Stimulated activated CD4-positive, alpha-beta T cell treated with anti-CD3 and anti-CD28 coated beads, TNF-alpha, amount 100 ng/mL, for 48 hours (primary cell): Measurements from ENCODE around the gene KRTAP17-1.
A peak's percentile ranks its signal among the peaks of the same experiment; 100 is the strongest.
"Not testable (repeated sequence)": the region's sequence is repeated elsewhere in the genome, so short reads cannot be mapped to it uniquely, and the experiment has no call there.

Experiments
- DNase-seq, 3 donors: peaks; one replicate each; pipeline ENCODE4 v3.0.0-alpha.2; 2020; ENCODE audit warnings: low read depth in 3 of 3

KRTAP17-1 gene, protein sequence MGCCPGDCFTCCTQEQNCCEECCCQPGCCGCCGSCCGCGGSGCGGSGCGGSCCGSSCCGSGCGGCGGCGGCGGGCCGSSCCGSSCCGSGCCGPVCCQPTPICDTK

DNA sequence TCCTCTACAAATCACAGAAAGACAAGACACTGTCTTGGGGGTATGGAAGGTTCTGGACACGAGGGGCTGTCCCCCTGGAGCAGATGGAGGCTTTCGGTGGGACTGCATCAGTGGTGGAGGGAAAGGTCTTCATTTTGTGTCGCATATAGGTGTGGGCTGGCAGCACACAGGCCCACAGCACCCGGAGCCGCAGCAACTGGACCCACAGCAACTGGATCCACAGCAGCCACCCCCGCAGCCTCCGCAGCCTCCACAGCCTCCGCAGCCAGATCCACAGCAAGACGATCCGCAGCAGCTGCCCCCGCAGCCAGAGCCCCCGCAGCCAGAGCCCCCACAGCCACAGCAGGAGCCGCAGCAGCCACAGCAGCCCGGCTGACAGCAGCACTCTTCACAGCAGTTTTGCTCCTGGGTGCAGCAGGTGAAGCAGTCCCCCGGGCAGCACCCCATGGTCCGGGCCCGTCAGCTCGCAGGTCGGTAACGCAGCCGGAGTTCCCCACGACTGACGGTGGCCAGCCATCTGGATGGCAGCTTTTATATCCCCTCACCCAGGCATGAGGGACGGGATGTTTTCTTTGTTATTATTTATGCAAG lies at the start of gene KRTAP17-1:
Gene KRTAP17-1 (minus strand): TSS at position 507 of the 591 bp plus-strand sequence. CDS start 60 bp downstream, at position 447.
- DNase-seq, result no peak

DNA sequence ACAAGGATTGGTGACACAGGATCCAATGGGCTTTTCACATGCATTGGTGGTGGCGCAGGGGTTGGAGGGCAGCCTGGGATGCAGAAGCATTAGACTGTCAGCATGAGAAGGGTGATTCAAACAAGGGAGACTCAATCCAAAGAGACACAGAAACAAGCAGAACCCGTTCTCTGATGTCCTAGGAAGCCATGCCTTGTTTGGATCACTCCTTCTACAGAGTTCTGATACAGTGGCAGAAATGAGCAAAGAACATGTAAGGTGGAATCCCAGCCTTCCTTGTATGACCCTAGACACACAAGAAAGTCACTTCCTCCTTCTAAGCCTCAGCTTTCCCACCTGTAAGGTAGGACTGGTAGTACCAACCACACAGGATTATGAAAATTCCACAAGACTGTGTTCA lies 48.4 kb upstream of the KRTAP17-1 start:
- no peak for DNase-seq

DNA sequence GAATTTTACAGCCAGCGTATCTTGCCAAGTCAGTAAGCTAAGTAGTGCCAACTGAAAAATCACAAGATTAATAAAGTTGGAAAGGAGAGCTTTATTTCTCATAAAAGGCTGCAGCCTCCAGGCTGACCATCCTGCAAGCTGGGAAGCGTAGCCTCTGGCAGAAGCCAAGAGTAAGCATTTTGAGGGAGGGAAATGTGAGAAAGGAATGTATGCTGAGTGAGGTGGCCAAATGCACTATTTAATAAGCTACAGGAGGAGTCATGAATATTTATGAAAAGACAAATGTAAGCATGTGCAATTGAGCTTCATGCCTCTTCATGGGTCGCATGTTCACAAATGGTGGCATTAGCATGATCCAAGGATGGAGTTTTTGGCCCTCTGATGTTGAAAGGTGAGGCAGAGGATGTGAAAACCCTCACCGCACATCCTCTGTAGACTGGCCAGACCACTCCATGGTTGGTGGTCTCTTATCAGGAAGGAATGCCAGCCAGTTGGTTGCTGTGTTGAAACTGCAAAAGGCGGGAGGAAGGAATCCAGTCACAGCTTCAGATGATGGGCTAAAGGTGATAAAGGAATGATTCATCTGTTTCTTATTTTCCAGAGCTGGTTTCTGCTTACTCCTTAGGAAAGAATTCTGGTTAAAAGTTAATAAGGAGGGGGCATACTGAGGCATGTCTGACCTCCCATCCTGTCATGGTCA lies 44.9 kb upstream of the KRTAP17-1 start:
- no peak for DNase-seq

DNA sequence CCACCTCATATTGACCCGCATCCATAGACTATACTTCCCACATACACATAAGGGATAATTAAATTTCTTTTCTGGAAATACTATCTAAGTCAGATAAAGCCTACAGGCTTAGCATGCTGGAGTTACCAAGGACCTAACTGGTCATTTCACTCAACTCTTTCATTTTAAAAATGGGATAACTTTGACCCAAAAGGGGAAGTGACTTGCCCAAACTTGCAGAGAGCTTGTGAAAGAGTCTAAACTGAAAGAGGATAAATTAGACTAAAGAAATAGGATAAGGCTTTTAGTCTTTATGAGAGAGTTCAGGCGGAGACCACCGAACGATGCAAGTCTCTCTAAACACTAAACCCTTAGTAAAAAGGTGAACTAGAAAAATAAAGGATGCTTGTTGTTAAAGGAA lies 39.0 kb upstream of the KRTAP17-1 start:
- DNase-seq, result no peak

DNA sequence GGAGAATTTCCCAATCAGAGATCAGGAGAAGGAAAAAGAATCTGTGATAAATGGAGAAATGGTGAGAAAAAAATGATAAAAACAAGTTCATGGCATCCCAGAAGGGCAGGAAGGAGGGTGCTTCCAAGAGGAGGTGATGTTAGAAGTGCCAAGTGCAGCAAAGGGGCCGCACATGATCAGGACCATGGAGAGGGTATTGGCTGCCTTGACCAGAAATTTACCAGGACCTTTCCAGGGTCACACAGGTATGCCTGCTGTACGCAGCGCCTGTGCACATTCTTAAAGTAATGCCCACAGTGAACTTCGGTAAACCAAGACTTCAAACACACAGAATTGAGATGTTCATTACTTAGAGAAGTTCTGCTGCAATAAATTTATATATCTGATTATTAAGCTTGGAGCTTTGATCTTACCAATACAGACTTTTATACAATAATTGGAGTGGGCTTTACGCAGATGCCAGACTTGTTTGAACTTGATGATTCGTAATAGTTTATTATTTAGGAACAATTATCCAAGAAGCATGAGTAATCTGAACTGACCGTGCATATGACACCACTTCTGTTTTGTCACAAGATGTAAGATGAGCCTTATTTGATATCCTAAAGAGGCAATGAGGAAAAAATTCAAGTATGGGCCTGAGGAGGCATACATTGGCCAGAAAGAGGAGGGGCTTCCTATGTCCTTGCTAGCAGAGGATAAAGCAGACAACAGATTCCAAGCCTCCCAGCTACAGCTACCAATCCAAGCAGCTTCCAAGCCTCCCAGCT lies 37.3 kb upstream of the KRTAP17-1 start:
- DNase-seq, result no peak

DNA sequence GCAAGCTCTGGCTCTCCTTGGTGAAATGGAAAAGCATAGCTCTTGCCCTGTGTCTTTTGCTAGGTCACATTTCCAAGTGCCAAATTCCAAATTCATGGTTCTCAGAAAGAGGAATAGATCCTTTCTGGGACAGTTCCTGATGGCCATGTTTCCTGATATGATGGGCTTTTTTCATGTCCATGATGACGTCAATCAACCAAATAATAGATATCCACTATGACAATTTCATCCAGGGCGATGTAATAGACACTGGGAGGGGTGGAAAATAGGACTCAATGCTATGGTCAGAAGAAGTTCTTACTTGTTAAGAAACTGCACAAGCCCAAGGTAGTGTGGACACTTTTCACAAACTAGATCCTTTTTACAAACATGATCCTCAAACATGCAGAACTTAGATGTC lies 35.7 kb upstream of the KRTAP17-1 start:
- DNase-seq, result no peak

DNA sequence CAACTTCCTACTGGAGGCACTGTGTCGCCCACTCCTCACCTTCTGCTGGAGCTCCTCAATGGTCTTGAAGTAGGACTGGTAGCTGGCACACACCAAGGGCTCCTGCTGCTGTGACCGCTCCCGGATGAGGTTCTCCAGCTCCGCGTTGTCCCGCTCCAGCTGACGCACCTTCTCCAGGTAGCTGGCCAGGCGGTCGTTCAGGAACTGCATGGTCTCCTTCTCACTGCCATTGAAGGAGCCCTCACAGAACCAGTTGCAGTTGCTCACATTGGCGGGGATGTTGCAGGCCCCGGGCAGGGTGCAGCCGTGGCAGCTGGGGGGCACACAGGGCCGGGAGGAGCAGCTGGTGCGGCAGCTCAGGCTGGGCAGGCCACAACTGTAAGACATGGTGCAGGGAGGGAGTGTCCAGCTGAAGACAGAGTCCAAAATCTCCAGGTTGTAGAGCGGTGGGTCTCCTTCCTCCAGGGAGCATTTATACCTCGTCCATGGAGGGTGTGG lies 34.9 kb upstream of the KRTAP17-1 start, which contains the start of gene KRT33A:
Gene KRT33A (minus strand): TSS at position 448 of the 498 bp plus-strand sequence. CDS start 61 bp downstream, at position 387.
- DNase-seq, result not testable (repeated sequence)

DNA sequence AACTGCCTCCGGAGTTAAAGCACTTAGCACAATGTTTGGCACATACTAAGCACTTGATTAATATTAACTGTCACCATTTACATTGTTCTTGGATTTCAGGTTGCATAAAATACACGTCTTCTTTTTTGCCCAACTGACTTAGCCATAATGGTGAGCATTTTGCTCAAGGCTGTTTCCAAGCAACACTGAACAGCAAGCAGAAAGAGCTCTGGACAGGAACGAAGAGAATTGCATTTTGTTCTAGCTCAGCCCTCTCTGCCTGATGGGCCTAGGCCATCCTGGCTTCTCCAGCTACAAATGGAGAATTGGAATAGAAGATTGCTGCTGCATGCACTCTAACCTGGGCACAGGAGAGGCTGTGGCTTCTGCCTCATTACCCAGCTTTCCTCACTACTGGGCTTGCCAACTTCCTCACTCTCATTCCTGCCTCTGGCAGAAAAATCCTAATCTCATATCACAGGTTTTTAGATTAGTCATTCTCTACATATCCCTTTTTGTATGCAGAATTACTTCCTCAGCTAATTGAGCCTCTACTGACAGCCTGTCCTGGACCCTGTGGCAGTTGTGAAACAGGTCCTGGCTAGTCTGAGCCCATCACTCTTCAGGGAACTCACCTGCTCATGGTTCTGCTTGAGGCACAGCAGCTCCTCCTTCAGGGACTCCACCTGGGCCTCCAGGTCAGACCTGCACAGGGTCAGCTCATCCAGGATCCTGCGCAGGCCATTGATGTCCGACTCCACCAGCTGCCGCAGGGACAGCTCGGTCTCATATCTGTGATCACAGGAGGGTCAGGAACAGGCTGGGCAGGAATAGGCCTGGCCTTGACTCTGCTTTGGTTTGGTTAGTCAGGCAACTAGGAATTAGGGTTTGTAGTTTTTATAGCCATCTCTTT lies 32.6 kb upstream of the KRTAP17-1 start:
- no peak for DNase-seq

DNA sequence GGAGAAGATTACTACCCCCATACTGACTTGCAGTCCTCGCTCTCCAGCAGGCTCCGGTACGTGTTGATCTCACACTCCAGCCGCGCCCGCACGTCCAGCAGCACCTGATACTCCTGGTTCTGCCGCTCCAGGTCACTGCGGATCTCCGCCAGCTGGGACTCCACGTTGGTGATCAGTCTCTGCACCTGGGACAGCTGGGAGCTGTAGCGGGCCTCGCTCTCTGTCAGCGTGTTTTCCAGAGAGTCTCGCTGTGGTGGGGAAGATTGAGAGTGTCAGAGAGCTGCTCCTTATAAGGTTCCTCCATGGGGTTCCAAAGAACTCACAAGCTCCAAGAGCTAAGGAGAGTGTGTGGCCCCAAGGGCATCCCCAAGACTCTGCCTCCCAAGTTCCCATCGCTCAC lies 30.9 kb upstream of the KRTAP17-1 start:
- not testable (repeated sequence) for DNase-seq

DNA sequence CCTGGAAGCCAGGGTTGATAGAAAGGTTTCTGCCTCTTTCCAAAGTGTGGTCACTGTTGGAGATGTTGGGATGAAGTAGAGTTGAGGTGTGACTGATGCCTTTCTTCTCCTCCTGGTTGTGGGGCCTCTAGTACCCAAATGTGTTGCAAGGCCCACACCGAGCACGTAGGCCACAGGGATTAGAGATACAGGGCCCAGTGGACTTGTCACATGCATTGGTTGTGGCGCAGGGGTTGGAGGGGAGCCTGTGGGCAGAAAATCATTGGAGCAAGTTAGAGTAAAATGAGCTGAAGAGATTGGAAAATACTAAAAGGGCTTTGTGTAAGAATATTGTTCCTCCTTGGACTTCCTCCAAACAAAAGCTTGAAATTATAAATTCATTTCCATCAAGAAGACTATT lies 30.5 kb upstream of the KRTAP17-1 start:
- no peak for DNase-seq

DNA sequence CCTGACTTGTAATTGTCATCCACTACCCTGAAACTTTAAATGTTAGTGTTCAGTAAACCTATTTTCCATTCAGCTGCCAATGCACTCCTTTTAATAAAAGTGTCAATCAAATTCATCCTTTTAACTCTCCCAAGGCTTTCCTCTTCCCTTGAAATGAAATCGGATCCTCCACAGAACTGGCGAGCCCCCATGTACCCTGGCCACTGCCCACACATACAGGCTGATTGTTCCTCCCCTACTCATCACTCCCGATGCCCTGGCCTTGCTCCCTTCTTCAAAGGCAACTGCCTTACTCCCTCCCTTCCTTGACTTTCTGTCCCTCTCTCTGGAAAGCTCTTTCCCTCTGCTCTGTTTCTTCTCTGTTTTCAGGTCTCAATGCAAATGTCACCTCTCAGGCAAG lies 27.5 kb upstream of the KRTAP17-1 start:
- no peak for DNase-seq

DNA sequence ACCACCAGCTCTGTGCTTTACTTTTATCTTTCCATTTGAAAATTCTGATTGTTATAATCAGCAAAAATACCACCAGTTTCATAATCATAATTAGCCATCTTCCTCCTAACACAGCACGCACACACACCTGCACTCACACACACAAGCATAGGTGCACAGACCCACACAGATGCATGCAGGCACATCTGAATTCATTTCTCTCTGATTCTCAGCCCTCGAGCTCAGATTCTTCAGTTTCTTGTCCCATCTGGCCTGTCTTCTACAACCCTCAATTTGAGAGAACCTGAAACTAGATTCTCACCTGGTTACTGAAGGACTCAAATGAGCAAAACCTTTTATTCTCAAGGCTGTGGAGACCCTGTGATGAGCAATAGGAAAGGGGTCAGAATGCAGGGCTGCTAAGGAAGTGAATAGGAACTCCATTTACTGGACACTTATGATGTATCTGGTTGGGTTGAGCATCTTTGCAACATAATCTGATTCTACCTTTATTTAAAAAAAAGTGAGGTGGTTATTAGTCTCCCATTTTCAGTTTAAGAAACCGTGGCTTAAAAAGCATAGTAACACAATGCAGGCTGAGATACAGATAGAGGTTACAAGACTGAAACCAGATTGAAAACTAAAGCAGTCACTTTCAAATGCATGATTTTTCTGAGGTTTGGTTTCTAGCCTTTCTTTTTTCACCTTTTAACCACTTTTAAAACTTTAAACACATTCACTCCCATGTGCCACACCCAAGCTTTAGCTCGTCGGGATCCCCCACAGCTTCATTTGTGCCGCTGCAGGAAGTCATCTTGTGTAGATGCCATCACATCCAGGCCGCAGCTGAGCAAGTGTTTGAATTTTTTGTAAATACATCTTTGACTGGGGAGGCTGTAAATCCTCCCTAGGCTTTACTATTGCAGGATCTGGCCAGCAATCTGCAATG lies 25.7 kb upstream of the KRTAP17-1 start:
- peak in 1 of 3 donors; percentile 34 for DNase-seq

DNA sequence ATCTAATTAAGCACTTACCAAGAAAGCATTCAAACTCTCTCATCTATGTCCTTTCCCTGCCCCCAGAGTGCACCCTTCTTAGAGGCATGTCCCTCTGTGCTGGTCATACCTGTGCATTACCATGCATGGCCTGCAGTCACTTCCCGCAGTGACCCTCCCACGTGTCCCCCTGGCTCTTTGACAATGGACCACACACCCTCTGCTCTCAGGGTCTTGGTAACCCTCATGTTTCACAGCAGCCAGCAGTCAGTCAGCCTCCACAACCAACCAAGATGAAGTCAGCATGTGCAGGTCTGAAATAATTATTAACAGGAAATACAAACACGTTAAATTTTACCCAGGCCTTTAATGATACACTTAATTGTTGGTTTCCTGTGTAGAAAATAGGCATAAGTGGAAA lies 25.0 kb upstream of the KRTAP17-1 start:
- DNase-seq, result no peak

DNA sequence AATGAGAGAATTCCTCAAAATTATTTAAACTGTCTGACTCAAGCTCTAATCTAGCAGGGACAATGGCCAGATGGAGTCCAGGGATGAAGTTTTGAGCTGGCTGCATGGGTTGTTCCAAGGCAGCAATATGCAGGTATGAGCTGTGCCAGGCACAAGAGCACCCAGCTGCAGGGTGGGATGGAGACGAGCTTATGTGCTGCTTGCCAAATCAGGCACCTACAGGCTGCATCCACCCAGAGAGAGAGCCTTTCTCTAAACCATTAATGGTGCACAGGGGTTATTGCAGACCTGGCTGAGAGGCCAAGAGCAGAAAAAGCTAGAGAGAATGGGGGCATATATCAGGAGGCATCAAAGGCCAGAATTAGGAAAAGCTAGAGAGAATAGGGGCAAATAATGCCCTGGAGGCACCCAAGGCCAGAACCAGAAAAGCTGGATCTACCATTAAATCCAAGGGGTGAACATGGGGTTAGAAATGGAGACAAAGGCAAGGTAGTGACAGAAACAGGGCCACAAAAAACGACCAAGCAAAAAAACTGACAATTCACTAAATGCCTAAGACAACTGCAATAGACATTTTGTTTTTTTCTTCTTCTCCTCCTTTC lies 24.2 kb upstream of the KRTAP17-1 start:
- DNase-seq, result no peak

DNA sequence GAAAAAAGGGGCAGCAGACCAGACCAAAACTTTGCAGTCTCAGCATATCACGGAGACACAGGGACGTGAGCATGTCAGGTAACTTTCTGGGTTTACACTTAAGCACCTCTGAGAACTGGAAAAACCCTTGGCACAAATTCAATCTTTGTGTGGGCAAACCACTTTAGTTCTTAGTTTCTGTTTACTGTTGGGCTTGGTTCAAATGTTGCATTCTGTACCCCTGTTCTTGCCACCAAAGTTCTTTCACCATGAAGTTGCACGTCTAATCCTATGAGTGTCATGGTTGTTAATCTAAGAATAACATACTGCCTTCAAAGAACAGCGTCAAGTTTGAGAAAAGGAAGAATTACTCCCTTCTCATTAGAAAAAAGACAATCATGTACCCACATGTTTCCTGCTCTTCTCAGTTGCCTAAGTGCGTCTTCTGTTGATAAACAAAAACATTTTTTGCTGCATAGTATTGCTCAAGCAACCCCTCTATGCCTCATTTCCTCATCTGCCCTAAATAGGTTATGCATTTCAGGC lies 23.5 kb upstream of the KRTAP17-1 start:
- DNase-seq, result no peak

DNA sequence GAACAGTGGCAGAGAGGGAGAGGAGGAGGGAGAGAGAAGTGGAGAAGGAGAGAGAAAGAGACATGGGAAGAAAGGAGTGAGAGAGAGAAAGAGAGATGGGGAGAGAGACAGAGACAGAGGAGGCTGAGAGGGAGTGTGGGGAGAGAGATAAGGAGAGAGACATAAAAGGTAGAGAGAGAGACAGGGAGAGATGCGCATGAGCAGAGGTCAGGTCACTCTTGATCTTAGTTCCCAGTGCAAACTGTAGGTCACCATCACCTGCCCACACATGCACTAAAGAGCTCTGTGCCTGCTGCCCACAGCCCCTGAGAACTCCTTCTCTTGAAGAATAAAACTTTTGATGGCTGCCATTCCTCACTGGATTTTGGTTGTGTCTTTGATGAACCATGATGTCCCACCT lies 20.2 kb upstream of the KRTAP17-1 start:
- DNase-seq, result no peak

DNA sequence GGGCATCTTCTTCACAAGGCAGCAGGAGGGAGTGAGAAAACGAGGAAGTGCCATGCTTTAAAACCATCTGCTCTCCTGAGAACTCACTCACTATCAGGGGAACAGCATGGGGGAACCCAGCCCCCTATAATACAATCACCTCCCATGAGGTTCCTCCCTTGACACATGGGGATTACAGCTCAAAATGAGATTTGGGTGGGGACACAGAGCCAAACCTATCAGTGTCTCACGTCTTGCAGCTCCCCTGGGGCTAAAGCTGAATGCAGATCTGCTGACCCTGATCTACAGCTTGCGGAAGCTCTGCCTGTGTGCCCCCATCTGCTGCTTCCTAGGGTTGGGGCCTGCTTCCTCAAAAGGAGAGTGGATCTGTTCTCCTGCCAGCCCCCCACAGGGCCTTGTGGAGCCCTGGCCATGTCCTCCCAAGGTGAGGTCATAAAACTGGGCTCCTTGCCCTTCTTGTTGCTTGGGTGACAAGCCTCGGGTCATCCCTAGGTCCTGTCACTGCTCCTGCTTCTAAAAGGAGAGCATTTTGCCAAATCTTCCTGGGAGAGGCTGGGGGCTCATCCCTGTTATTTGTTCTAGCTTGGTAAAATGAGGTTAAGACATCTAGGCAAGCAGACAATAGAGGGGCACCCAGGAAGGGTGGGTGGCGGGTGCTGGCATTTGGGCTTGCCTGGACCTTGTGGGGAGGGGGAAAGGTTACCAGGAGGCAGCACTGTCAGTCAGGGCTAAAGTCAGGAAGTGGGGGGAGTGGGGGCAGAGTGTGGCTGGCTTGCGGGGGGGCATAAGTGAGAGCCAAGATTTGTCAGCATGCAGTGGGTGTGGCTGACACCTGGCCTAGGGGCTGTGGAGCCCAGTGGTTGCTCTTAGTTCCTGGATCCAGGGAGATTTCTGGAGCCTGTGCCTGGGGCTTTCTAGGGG lies 19.1 kb upstream of the KRTAP17-1 start:
- no peak for DNase-seq

DNA sequence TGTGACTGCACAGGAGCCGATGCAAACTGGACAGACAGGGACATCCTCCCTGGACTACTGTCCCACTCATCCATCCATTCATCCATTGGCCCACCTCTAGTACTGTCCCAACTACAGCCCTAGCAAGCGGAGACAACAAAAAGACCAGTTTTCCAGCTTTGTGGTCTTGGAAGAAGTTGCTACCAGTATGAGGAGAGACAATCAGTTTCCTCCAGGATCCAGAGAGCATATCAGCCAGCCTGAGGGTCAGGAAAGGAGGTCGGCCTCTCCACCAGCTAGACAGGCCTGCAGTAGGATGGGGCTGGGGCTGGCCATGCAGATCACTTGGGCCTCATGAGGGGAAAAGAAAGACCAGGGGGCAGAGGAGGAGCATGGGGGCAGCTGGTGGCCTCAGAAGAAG lies 18.3 kb upstream of the KRTAP17-1 start:
- no peak for DNase-seq
